Activated CD4-positive, alpha-beta T cell treated with anti-CD3 and anti-CD28 coated beads for 48 hours (primary cell): ENCODE results near the gene UBR7.
"Not testable (repeated sequence)": the region's sequence is repeated elsewhere in the genome, so short reads cannot be mapped to it uniquely, and the experiment has no call there.

Experiments
- DNase-seq: peaks from one replicate; pipeline ENCODE4 v3.0.0-alpha.2; 2020

The UBR7 gene

GRCh38 chr14:93206793-93207467, at the start of gene UBR7, which contains the start of gene GON7:
TSS of gene UBR7 (plus strand) at chr14:93207256. CDS start at chr14:93207292, 36 bp downstream.
TSS of gene GON7 (minus strand) at chr14:93207065. CDS start at chr14:93207037, 28 bp downstream.
- peak; percentile 93 for DNase-seq

GRCh38 chr14:93158349-93158748, 48.7 kb upstream of the UBR7 start:
- not testable (repeated sequence) for DNase-seq

- DNase-seq: not testable (repeated sequence)
Observed at GRCh38 chr14:93159625-93160352, 47.3 kb upstream of the UBR7 start.

GRCh38 chr14:93160353-93160801, 46.7 kb upstream of the UBR7 start:
- no peak for DNase-seq

GRCh38 chr14:93161411-93161940, 45.6 kb upstream of the UBR7 start:
- DNase-seq: no peak

GRCh38 chr14:93163564-93163963, 43.5 kb upstream of the UBR7 start:
- DNase-seq: no peak

GRCh38 chr14:93165271-93166265, 41.5 kb upstream of the UBR7 start:
- DNase-seq: not testable (repeated sequence)

- DNase-seq: not testable (repeated sequence)
Observed at GRCh38 chr14:93168610-93169009, 38.4 kb upstream of the UBR7 start.

- not testable (repeated sequence) for DNase-seq
Observed at GRCh38 chr14:93169619-93170018, 37.4 kb upstream of the UBR7 start.

- not testable (repeated sequence) for DNase-seq
Observed at GRCh38 chr14:93170141-93170540, 36.9 kb upstream of the UBR7 start.

GRCh38 chr14:93171376-93171775, 35.7 kb upstream of the UBR7 start:
- no peak for DNase-seq

GRCh38 chr14:93173943-93174395, 33.1 kb upstream of the UBR7 start:
- peak; percentile 18 for DNase-seq

GRCh38 chr14:93174731-93175130, 32.3 kb upstream of the UBR7 start:
- not testable (repeated sequence) for DNase-seq

GRCh38 chr14:93175492-93175891, 31.6 kb upstream of the UBR7 start:
- DNase-seq: no peak

GRCh38 chr14:93183596-93184317, 23.3 kb upstream of the UBR7 start:
- DNase-seq: no peak

GRCh38 chr14:93184391-93185348, 22.4 kb upstream of the UBR7 start, which contains the start of the genes LYSET and MOAP1:
TSS of gene LYSET (plus strand) at chr14:93185317. CDS start at chr14:93185406, 89 bp downstream.
TSS of gene MOAP1 (minus strand) at chr14:93184897. CDS start at chr14:93184242, 655 bp downstream.
- DNase-seq: peak; percentile 92

- DNase-seq: no peak
Observed at GRCh38 chr14:93185349-93185720, 21.7 kb upstream of the UBR7 start.

GRCh38 chr14:93186466-93186865, 20.6 kb upstream of the UBR7 start:
- no peak for DNase-seq

- no peak for DNase-seq
Observed at GRCh38 chr14:93186956-93187355, 20.1 kb upstream of the UBR7 start.

- DNase-seq: no peak
Observed at GRCh38 chr14:93195316-93195999, 11.6 kb upstream of the UBR7 start.
